SK-N-SH (cell line): ENCODE data around the gene TAS1R3.

Experiments used
- CHD2 ChIP-seq: fragments of 150-350 bp; IDR thresholded peaks from 2 replicates; pipeline ENCODE4 v1.6.1; 2018; ENCODE audit warnings: low read length; ENCODE audit not compliant: partially characterized antibody
- EZH2phosphoT487 ChIP-seq: fragments of 200-600 bp; sonication (generic); IDR thresholded peaks from 2 replicates; pipeline ENCODE4 v1.6.1; 2017; ENCODE audit warnings: low read depth, mixed run types, mild to moderate bottlenecking, antibody characterized with exemption, moderate library complexity, borderline replicate concordance
- MXI1 ChIP-seq: IDR thresholded peaks from 2 replicates; pipeline ENCODE4 v1.6.1; 2012; ENCODE audit warnings: mild to moderate bottlenecking, low read depth, low read length, improper control_type of control experiment
- NFIC ChIP-seq: IDR thresholded peaks from 2 replicates; pipeline ENCODE4 v1.4.0; 2012; ENCODE audit warnings: borderline replicate concordance
- NRF1 ChIP-seq: IDR thresholded peaks from 2 replicates; pipeline ENCODE4 v1.6.1; 2012; ENCODE audit warnings: low read depth, mild to moderate bottlenecking, low read length
- POLR2AphosphoS5 ChIP-seq: IDR thresholded peaks from 2 replicates; pipeline ENCODE4 v1.6.1; 2012; ENCODE audit warnings: low read depth, low read length
- RCOR1 ChIP-seq: fragments of 150-350 bp; IDR thresholded peaks from 2 replicates; pipeline ENCODE4 v1.6.1; 2017; ENCODE audit warnings: antibody characterized with exemption, low read length
- USF2 ChIP-seq: fragments of 150-350 bp; IDR thresholded peaks from 2 replicates; pipeline ENCODE4 v1.6.1; 2017; ENCODE audit warnings: antibody characterized with exemption, low read length, low read depth, borderline replicate concordance
- TF ChIP-seq, protein P1 (sequence below): fragments of 200-600 bp; sonication (generic); IDR thresholded peaks from 2 replicates; pipeline ENCODE4 v1.6.1; 2017; ENCODE audit warnings: antibody characterized with exemption, mild to moderate bottlenecking, moderate library complexity
- TF ChIP-seq, protein P2 (sequence below): IDR thresholded peaks from 2 replicates; pipeline ENCODE4 v1.6.1; 2012; ENCODE audit warnings: mild to moderate bottlenecking, low read depth, low read length, moderate library complexity

DNA sequence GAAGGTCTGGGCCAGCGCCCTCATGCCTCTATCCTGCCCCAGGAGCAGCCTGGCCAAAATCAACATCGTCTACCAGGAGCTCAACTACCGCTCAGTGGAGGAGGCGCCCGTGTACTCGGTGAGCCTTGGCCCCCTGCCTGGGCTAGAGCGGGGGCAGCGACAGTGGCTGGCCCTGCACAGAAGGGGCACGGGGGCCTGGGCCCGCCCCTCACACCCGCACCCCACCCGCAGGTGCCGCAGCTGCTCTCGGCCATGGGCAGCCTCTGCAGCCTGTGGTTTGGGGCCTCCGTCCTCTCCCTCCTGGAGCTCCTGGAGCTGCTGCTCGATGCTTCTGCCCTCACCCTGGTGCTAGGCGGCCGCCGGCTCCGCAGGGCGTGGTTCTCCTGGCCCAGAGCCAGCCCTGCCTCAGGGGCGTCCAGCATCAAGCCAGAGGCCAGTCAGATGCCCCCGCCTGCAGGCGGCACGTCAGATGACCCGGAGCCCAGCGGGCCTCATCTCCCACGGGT, 40.0 kb upstream of the TAS1R3 start:
- TF ChIP-seq POLR2AphosphoS5 (no peak), MXI1 (no peak), NRF1 (no peak), EZH2phosphoT487 (no peak), NFIC (no peak), CHD2 (no peak), USF2 (no peak), RCOR1 (no peak)
- TF ChIP-seq, protein P1, sequence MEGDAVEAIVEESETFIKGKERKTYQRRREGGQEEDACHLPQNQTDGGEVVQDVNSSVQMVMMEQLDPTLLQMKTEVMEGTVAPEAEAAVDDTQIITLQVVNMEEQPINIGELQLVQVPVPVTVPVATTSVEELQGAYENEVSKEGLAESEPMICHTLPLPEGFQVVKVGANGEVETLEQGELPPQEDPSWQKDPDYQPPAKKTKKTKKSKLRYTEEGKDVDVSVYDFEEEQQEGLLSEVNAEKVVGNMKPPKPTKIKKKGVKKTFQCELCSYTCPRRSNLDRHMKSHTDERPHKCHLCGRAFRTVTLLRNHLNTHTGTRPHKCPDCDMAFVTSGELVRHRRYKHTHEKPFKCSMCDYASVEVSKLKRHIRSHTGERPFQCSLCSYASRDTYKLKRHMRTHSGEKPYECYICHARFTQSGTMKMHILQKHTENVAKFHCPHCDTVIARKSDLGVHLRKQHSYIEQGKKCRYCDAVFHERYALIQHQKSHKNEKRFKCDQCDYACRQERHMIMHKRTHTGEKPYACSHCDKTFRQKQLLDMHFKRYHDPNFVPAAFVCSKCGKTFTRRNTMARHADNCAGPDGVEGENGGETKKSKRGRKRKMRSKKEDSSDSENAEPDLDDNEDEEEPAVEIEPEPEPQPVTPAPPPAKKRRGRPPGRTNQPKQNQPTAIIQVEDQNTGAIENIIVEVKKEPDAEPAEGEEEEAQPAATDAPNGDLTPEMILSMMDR = no peak
- TF ChIP-seq, protein P2, sequence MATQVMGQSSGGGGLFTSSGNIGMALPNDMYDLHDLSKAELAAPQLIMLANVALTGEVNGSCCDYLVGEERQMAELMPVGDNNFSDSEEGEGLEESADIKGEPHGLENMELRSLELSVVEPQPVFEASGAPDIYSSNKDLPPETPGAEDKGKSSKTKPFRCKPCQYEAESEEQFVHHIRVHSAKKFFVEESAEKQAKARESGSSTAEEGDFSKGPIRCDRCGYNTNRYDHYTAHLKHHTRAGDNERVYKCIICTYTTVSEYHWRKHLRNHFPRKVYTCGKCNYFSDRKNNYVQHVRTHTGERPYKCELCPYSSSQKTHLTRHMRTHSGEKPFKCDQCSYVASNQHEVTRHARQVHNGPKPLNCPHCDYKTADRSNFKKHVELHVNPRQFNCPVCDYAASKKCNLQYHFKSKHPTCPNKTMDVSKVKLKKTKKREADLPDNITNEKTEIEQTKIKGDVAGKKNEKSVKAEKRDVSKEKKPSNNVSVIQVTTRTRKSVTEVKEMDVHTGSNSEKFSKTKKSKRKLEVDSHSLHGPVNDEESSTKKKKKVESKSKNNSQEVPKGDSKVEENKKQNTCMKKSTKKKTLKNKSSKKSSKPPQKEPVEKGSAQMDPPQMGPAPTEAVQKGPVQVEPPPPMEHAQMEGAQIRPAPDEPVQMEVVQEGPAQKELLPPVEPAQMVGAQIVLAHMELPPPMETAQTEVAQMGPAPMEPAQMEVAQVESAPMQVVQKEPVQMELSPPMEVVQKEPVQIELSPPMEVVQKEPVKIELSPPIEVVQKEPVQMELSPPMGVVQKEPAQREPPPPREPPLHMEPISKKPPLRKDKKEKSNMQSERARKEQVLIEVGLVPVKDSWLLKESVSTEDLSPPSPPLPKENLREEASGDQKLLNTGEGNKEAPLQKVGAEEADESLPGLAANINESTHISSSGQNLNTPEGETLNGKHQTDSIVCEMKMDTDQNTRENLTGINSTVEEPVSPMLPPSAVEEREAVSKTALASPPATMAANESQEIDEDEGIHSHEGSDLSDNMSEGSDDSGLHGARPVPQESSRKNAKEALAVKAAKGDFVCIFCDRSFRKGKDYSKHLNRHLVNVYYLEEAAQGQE = no peak
